Neutrophil (primary cell): Measurements from ENCODE around the gene ATPAF2.

ENCODE experiments used
- H3K27ac ChIP-seq: fragments of 200-600 bp; sonication (generic); 2 replicates; pipeline ENCODE4 v1.5.1; 2016; ENCODE audit warnings: mild to moderate bottlenecking, moderate library complexity
- H3K27me3 ChIP-seq: fragments of 200-600 bp; sonication (generic); 2 replicates; pipeline ENCODE4 v1.6.0; 2016; ENCODE audit warnings: mild to moderate bottlenecking
- H3K36me3 ChIP-seq: fragments of 200-600 bp; sonication (generic); 2 replicates; pipeline ENCODE4 v1.5.1; 2017
- H3K4me1 ChIP-seq, 2 experiments: fragments of 200-600 bp in 1 of 2; sonication (generic) in 1 of 2; 1 replicate in 1 of 2; 2 replicates in 1 of 2; pipeline versions ENCODE4 v1.5.1 to v1.6.1; 2013 to 2016; ENCODE audit warnings: low read depth in 1 of 2, low read length in 1 of 2, mild to moderate bottlenecking in 1 of 2, moderate library complexity in 1 of 2; ENCODE audit not compliant: control insufficient read depth in 1 of 2, insufficient read depth in 1 of 2
- H3K4me3 ChIP-seq, 2 experiments: fragments of 200-600 bp in 1 of 2; sonication (generic) in 1 of 2; 1 replicate in 1 of 2; 2 replicates in 1 of 2; pipeline ENCODE4 v1.5.1; 2013 to 2016; ENCODE audit warnings: low read depth in 1 of 2, low read length in 1 of 2, mild to moderate bottlenecking in 1 of 2, moderate library complexity in 1 of 2
- H3K9me3 ChIP-seq: fragments of 200-600 bp; sonication (generic); 2 replicates; pipeline ENCODE4 v1.5.1; 2016
- TF ChIP-seq, protein P1 (sequence below): fragments of 200-600 bp; sonication (generic); IDR thresholded peaks from 2 replicates; pipeline ENCODE4 v1.5.1; 2016; ENCODE audit warnings: antibody characterized with exemption

The ATPAF2 gene

DNA sequence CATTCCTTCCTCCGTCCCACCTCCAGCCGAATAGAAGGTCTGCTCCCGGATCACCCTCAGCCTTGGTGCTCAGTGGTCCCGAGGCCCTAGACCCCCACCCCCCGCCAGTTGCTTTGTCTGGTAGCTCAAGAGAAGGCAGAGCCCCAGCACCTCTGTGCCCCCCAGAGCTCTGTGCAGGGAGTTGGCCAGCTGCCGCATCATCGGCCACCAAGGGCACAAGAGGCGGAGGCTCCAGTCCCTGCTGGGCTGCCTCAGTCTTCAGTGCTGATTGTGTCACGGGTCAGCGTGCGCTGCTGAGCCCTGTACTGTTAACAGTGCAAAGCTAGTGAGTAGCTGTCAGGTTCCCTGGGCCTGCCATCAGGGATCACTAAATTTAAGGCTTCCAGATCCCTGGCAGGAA, 26.6 kb upstream of the ATPAF2 start:
- Histone ChIP-seq H3K27me3 (no peaks in the 10 kb centered on the region), H3K9me3 (no peaks in the 10 kb centered on the region), H3K27ac (no peak overlapping the region), H3K4me3 (no peak overlapping the region), H3K4me1 (no peaks in the 10 kb centered on the region), H3K36me3 (peaks cover 49% of the 10 kb centered on the region)
- TF ChIP-seq, protein P1, sequence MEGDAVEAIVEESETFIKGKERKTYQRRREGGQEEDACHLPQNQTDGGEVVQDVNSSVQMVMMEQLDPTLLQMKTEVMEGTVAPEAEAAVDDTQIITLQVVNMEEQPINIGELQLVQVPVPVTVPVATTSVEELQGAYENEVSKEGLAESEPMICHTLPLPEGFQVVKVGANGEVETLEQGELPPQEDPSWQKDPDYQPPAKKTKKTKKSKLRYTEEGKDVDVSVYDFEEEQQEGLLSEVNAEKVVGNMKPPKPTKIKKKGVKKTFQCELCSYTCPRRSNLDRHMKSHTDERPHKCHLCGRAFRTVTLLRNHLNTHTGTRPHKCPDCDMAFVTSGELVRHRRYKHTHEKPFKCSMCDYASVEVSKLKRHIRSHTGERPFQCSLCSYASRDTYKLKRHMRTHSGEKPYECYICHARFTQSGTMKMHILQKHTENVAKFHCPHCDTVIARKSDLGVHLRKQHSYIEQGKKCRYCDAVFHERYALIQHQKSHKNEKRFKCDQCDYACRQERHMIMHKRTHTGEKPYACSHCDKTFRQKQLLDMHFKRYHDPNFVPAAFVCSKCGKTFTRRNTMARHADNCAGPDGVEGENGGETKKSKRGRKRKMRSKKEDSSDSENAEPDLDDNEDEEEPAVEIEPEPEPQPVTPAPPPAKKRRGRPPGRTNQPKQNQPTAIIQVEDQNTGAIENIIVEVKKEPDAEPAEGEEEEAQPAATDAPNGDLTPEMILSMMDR = no peak

DNA sequence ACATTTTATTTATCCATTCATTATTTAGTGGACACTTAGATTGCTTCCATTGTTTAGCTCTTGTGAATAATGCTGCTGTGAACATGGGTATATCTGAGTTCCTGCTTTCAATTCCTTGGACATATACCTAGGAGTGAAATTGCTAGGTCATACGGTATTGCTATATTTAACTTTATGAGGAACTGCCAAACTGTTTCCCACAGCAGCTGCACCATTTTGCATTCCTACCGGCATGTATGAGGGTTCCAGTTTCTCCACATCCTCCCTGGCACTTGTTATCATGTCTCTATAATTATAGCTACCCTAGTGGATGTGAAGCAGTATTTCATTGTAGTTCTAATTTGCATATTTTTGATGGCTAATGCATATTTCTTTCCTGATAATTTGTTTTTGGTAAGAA, 25.1 kb upstream of the ATPAF2 start:
- no peak overlapping the region for H3K27ac ChIP-seq
- H3K27me3 ChIP-seq = no peaks in the 10 kb centered on the region
- no peaks in the 10 kb centered on the region for H3K9me3 ChIP-seq
- no peak overlapping the region for H3K4me3 ChIP-seq
- TF ChIP-seq, protein P1 = no peak
- no peaks in the 10 kb centered on the region for H3K4me1 ChIP-seq
- H3K36me3 ChIP-seq = peaks cover 57% of the 10 kb centered on the region

DNA sequence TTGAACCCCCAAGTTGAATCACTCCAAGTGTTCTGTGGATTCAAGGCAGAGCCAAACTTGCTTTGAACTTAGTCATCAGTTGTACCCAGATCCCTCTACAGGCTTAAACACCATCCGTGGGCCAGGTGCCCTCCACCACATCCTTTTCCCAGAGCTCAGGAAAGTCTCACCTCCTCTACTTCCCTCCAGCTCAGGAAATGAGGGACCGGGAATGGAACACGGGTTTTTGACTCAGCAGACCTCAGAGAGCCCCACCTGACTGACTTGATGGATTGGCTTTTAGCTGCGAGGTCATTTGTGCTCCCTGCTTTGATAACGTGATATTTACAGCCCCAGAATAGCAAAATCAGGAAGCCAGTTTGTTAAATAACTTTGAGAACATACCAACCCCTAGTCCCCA, 20.3 kb upstream of the ATPAF2 start:
- no peaks in the 10 kb centered on the region for H3K9me3 ChIP-seq
- no peak overlapping the region for H3K4me3 ChIP-seq
- TF ChIP-seq, protein P1 = no peak
- peaks cover 60% of the 10 kb centered on the region for H3K36me3 ChIP-seq
- no peaks in the 10 kb centered on the region for H3K4me1 ChIP-seq
- no peaks in the 10 kb centered on the region for H3K27me3 ChIP-seq
- H3K27ac ChIP-seq = no peak overlapping the region

DNA sequence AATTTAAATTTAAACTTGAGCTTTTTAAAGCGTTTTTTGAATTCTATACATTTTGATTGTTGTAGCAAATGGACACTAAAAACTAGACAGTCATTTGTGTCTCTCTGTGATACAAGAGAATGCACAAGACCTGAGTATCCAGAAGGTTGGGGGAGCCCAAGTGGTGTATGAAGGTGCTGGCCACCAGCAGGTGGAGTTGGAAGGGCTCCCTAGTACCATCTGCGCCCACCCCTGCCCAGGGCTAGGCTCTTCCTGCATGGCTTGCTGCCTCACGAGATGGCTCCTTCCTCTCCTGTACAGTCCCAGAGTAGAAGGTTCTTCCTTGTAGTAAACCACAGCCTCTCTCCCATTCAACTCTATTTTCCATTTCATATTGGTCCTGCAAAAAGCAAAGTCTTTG, 17.2 kb upstream of the ATPAF2 start:
- H3K36me3 ChIP-seq = peaks cover 48% of the 10 kb centered on the region
- TF ChIP-seq, protein P1 = no peak
- no peak overlapping the region for H3K4me3 ChIP-seq
- no peak overlapping the region for H3K27ac ChIP-seq
- no peaks in the 10 kb centered on the region for H3K9me3 ChIP-seq
- no peaks in the 10 kb centered on the region for H3K4me1 ChIP-seq
- H3K27me3 ChIP-seq = no peaks in the 10 kb centered on the region

DNA sequence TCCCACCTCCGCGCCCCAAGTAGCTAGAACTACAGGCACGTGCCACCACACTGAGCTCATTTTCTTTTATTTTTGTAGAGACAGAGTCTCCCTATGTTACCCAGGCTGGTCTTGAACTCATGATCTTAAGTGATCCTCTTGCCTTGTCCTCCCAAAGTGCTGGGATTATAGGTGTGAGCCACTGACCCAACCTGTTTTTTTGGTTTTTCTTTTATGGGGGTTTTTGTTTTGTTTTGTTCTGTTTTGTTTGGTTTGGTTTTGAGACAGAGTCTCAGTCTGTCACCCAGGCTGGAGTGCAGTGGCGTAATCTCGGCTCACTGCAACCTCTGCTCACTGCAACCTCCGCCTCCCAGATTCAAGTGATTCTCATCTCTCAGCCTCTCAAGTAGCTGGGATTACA, 16.6 kb upstream of the ATPAF2 start:
- TF ChIP-seq, protein P1 = no peak
- Histone ChIP-seq H3K4me1 (no peaks in the 10 kb centered on the region), H3K9me3 (no peaks in the 10 kb centered on the region), H3K27ac (no peak overlapping the region), H3K36me3 (peaks cover 42% of the 10 kb centered on the region), H3K4me3 (no peak overlapping the region), H3K27me3 (no peaks in the 10 kb centered on the region)
